ENCODE measurements around the gene PGAM2.

DNA sequence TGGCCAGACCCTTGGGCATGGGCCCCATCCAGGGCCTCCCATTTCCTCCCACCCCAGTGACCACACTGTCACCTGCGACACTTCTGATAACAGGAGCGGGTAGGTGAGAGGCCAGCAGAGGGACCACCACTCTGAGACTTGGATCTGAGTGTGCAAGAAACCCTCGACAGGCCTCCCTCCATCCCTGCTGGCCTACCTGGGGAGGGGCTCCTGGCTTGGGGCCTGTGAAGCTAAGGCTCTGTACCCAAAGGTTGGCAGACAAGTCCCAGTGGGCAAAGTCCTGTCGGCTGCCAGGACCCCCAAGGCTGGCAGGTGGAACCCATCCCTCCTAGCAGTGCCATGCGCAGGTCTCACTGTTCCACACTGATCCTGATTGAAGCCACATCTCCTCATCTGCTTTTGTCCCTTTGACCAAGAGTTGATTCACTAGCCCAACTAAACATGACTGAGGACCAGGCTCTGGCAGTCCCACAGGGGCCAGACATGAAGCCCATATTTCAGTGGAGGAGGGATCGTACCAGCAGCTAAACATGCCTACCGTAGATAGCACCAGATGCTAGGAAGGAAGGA, 1.2 kb upstream of the PGAM2 start:
- TF ChIP-seq EZH2 (IDR thresholded peaks at IDR 0.05; ENCODE audit: insufficient read depth, poor library complexity, severe bottlenecking) (no peak), EZH2phosphoT487 (IDR thresholded peaks at IDR 0.05; ENCODE audit: insufficient read depth, low read depth) (no peak)
